ENCODE results near the gene CHMP1B. TPM values are rescaled to one million over a fixed set of nuclear protein-coding genes. Genes with fewer than 3 reads are reported as not detected.

CHMP1B gene
- total and polyA plus RNA-seq, 9 of the 15 experiments (the other 6 are each of a cell fraction or from before 2014, with no cell fraction given), result 12.3 to 29.9 (median 19.0) TPM

DNA sequence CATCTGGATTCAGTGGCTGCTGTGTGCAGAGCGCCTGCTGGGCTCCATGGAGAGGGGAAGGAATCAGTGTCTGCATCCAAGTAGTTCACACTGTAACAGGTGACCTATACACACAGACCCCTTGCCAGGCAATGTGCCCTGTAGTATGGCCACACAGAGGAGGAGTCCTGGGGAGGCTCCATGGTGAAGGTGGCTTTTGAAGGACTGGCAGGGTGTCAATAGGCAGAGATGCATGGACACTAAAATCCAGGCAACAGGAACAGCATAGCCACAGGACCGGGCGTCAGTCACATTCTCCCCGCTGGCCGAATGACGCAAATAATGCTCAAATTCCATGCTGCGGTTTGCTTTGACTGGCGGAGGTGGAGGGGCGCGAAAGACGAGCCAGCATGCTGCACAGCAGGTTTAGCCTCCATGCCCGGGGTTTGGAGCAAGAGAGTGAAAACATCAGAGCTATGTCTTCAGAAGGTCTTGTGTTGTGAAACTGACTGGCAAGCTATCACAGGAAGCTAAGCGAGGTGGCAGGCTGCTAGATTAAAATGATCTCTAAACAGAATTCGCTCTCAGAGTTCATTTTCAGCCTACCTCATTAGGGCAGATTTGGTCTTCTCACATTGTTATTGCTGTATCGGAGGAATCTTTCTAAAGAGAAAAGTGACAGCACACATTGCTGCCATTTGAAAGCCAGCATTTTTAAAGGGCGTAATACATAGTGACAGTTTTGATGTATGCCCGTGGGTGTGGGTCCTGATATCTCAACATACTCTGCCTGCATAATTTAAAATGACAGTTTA is 1.2 kb upstream of the CHMP1B start (continued):
- TF ChIP-seq, protein P1, sequence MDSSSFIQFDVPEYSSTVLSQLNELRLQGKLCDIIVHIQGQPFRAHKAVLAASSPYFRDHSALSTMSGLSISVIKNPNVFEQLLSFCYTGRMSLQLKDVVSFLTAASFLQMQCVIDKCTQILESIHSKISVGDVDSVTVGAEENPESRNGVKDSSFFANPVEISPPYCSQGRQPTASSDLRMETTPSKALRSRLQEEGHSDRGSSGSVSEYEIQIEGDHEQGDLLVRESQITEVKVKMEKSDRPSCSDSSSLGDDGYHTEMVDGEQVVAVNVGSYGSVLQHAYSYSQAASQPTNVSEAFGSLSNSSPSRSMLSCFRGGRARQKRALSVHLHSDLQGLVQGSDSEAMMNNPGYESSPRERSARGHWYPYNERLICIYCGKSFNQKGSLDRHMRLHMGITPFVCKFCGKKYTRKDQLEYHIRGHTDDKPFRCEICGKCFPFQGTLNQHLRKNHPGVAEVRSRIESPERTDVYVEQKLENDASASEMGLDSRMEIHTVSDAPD (CRISPR knock-in tag; IDR thresholded peaks at IDR 0.05), result no peak
- TF ChIP-seq HNRNPUL1 (IDR thresholded peaks at IDR 0.05; ENCODE audit: low read length) (no peak), HNRNPLL (IDR thresholded peaks at IDR 0.05; ENCODE audit: low read depth, low read length, poor library complexity, severe bottlenecking) (peak; percentile 57), CTBP1 (IDR thresholded peaks at IDR 0.05; ENCODE audit: borderline replicate concordance) (peak; percentile 49; the same call in 1 of the 2 replicates), ILK (tag; IDR thresholded peaks at IDR 0.05; ENCODE audit: borderline replicate concordance, low read depth) (no peak), ZNF24 (IDR thresholded peaks at IDR 0.05) (no peak), FIP1L1 (IDR thresholded peaks at IDR 0.05; ENCODE audit: low read depth, low read length, poor library complexity, severe bottlenecking) (no peak), POLR2B (IDR thresholded peaks at IDR 0.05; ENCODE audit: low read depth, partially characterized antibody) (no peak), NCOA2 (IDR thresholded peaks at IDR 0.05; ENCODE audit: partially characterized antibody in 2 of 2) (no peak)
- TF ChIP-seq, protein P2, sequence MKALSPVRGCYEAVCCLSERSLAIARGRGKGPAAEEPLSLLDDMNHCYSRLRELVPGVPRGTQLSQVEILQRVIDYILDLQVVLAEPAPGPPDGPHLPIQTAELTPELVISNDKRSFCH (CRISPR knock-in tag; IDR thresholded peaks at IDR 0.05), result no peak
- TF ChIP-seq, protein P2 (tag; IDR thresholded peaks at IDR 0.05), result no peak
- TF ChIP-seq, protein P3, sequence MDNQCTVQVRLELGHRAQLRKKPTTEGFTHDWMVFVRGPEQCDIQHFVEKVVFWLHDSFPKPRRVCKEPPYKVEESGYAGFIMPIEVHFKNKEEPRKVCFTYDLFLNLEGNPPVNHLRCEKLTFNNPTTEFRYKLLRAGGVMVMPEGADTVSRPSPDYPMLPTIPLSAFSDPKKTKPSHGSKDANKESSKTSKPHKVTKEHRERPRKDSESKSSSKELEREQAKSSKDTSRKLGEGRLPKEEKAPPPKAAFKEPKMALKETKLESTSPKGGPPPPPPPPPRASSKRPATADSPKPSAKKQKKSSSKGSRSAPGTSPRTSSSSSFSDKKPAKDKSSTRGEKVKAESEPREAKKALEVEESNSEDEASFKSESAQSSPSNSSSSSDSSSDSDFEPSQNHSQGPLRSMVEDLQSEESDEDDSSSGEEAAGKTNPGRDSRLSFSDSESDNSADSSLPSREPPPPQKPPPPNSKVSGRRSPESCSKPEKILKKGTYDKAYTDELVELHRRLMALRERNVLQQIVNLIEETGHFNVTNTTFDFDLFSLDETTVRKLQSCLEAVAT (IDR thresholded peaks at IDR 0.05), result no peak; a peak in 1 of 4 replicates
- TF ChIP-seq, protein P4, sequence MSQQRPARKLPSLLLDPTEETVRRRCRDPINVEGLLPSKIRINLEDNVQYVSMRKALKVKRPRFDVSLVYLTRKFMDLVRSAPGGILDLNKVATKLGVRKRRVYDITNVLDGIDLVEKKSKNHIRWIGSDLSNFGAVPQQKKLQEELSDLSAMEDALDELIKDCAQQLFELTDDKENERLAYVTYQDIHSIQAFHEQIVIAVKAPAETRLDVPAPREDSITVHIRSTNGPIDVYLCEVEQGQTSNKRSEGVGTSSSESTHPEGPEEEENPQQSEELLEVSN (IDR thresholded peaks at IDR 0.05; ENCODE audit: borderline replicate concordance in 1 of 2, extremely low read depth in 1 of 2, insufficient read depth in 1 of 2, insufficient read length in 1 of 2, low read depth in 1 of 2, low read length in 1 of 2, poor library complexity in 1 of 2, severe bottlenecking in 1 of 2), result peak; percentile 56 to 89
- TF ChIP-seq, protein P5, sequence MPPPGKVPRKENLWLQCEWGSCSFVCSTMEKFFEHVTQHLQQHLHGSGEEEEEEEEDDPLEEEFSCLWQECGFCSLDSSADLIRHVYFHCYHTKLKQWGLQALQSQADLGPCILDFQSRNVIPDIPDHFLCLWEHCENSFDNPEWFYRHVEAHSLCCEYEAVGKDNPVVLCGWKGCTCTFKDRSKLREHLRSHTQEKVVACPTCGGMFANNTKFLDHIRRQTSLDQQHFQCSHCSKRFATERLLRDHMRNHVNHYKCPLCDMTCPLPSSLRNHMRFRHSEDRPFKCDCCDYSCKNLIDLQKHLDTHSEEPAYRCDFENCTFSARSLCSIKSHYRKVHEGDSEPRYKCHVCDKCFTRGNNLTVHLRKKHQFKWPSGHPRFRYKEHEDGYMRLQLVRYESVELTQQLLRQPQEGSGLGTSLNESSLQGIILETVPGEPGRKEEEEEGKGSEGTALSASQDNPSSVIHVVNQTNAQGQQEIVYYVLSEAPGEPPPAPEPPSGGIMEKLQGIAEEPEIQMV (tag; conservative IDR thresholded peaks at IDR 0.05; ENCODE audit: low read depth), result no peak
- TF ChIP-seq, protein P6, sequence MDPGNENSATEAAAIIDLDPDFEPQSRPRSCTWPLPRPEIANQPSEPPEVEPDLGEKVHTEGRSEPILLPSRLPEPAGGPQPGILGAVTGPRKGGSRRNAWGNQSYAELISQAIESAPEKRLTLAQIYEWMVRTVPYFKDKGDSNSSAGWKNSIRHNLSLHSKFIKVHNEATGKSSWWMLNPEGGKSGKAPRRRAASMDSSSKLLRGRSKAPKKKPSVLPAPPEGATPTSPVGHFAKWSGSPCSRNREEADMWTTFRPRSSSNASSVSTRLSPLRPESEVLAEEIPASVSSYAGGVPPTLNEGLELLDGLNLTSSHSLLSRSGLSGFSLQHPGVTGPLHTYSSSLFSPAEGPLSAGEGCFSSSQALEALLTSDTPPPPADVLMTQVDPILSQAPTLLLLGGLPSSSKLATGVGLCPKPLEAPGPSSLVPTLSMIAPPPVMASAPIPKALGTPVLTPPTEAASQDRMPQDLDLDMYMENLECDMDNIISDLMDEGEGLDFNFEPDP (CRISPR knock-in tag; IDR thresholded peaks at IDR 0.05), result no peak
- TF ChIP-seq, protein P7, sequence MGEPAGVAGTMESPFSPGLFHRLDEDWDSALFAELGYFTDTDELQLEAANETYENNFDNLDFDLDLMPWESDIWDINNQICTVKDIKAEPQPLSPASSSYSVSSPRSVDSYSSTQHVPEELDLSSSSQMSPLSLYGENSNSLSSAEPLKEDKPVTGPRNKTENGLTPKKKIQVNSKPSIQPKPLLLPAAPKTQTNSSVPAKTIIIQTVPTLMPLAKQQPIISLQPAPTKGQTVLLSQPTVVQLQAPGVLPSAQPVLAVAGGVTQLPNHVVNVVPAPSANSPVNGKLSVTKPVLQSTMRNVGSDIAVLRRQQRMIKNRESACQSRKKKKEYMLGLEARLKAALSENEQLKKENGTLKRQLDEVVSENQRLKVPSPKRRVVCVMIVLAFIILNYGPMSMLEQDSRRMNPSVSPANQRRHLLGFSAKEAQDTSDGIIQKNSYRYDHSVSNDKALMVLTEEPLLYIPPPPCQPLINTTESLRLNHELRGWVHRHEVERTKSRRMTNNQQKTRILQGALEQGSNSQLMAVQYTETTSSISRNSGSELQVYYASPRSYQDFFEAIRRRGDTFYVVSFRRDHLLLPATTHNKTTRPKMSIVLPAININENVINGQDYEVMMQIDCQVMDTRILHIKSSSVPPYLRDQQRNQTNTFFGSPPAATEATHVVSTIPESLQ (CRISPR knock-in tag; IDR thresholded peaks at IDR 0.05), result no peak
